Thyroid gland (tissue), 4 donors: ENCODE measurements around the gene NCOA3. TPM values are rescaled to one million over a fixed set of nuclear protein-coding genes. Genes with fewer than 3 reads are reported as not detected.

Experiments used
- DNase-seq, 2 donors: peaks; one replicate each; pipeline ENCODE4 v3.0.0-alpha.2; 2019
- H3K27ac ChIP-seq, 3 donors: fragments of 200-600 bp; sonication (generic); 1 replicate in 2 of 3; 2 replicates in 1 of 3; pipeline ENCODE4 v1.5.1; 2016 to 2019; ENCODE audit warnings: mild to moderate bottlenecking in 1 of 3, moderate library complexity in 1 of 3
- H3K27me3 ChIP-seq: fragments of 200-600 bp; sonication (generic); one replicate; pipeline ENCODE4 v1.5.1; 2019
- H3K36me3 ChIP-seq, 2 donors: fragments of 200-600 bp; sonication (generic); one replicate each; pipeline ENCODE4 v1.5.1; 2016 to 2019
- H3K4me1 ChIP-seq, 2 donors: fragments of 200-600 bp; sonication (generic); one replicate each; pipeline ENCODE4 v1.5.1; 2017 to 2019
- H3K4me3 ChIP-seq, 3 donors: fragments of 200-600 bp; sonication (generic); replicated peaks in 1 of 3; 1 replicate in 2 of 3; 2 replicates in 1 of 3; pipeline ENCODE4 v1.5.1; 2016; ENCODE audit warnings: mild to moderate bottlenecking in 1 of 3
- H3K9me3 ChIP-seq: fragments of 200-600 bp; sonication (generic); one replicate; pipeline ENCODE4 v1.5.1; 2017
- CTCF ChIP-seq, 6 experiments: fragments of 200-600 bp in 3 of 6; fragments of 450-650 bp in 3 of 6; sonication (generic) in 3 of 6; IDR thresholded peaks; one replicate each; pipeline ENCODE4 v1.5.1; 2016 to 2019; ENCODE audit warnings: antibody characterized with exemption in 6 of 6, mild to moderate bottlenecking in 2 of 6, inconsistent platforms in 1 of 6, moderate library complexity in 1 of 6
- POLR2A ChIP-seq, 2 donors: fragments of 450-650 bp; IDR thresholded peaks; one replicate each; pipeline ENCODE4 v1.6.1; 2017; ENCODE audit warnings: antibody characterized with exemption in 2 of 2, mild to moderate bottlenecking in 2 of 2, moderate library complexity in 1 of 2
- WGBS, 2 donors: methylation state at CpG; one replicate each; pipeline ENCODE4 v1.1.5; 2017; 5-methylcytosine and 5-hydroxymethylcytosine counted together
- intact Hi-C: fragments of 100-400 bp; cut with DNase I; formaldehyde crosslinking; loops from one replicate; pipeline ENCODE4 v1.15.1; 2023
- total RNA-seq, 4 donors: library from RNA; depleted of rRNA; stranded (reverse); fragments of >200 nt; gene quantifications; one replicate each; pipeline ENCODE4 v1.2.3, GENCODE V29; 2016

Gene NCOA3
- total RNA-seq, 4 donors from 2014 or later = 28.7 to 45.2 (median 36.8) TPM

DNA sequence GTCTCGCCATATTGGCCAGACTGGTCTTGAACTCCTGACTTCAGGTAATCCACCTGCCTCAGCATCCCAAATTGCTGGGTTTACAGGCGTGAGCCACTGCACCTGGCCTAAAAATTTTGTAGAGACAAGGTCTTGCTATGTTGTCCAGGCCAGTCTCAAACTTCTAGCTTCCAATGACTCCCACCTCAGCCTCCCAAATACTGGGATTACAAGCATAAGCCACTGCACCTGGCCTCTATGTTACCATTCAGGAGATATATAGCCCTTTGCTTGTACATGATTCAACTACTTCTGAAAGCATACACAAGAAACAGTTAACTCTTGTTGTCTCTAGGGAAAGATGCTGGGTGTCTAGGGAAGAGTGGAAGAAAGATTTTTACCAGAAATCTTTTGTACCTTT is 19.0 kb upstream of the NCOA3 start:
- no peak for TF ChIP-seq CTCF (IDR thresholded peaks at IDR 0.05)
- TF ChIP-seq POLR2A (IDR thresholded peaks at IDR 0.05) = no peak
- H3K9me3 ChIP-seq = no peaks in the 10 kb centered on the region
- H3K36me3 ChIP-seq = no peaks in the 10 kb centered on the region
- H3K4me1 ChIP-seq = no peaks in the 10 kb centered on the region
- intact Hi-C loops = no loop called here
- H3K27me3 ChIP-seq = no peaks in the 10 kb centered on the region
- no peak for DNase-seq
- H3K27ac ChIP-seq = no peak overlapping the region
- no peak overlapping the region for H3K4me3 ChIP-seq
- WGBS, 2 donors = 100% methylated on average over 2 of the region's 2 CpGs

GRCh38 chr20:47484303-47484702 is 17.4 kb upstream of the NCOA3 start:
- intact Hi-C loops = no loop called here
- TF ChIP-seq CTCF (IDR thresholded peaks at IDR 0.05) (no peak), POLR2A (IDR thresholded peaks at IDR 0.05) (no peak)
- Histone ChIP-seq H3K4me3 (no peak overlapping the region), H3K36me3 (no peaks in the 10 kb centered on the region), H3K4me1 (no peaks in the 10 kb centered on the region), H3K27me3 (no peaks in the 10 kb centered on the region), H3K27ac (no peak overlapping the region), H3K9me3 (no peaks in the 10 kb centered on the region)
- WGBS, 2 donors = 75 to 79% methylated on average over 5 of the region's 5 CpGs
- no peak for DNase-seq

DNA sequence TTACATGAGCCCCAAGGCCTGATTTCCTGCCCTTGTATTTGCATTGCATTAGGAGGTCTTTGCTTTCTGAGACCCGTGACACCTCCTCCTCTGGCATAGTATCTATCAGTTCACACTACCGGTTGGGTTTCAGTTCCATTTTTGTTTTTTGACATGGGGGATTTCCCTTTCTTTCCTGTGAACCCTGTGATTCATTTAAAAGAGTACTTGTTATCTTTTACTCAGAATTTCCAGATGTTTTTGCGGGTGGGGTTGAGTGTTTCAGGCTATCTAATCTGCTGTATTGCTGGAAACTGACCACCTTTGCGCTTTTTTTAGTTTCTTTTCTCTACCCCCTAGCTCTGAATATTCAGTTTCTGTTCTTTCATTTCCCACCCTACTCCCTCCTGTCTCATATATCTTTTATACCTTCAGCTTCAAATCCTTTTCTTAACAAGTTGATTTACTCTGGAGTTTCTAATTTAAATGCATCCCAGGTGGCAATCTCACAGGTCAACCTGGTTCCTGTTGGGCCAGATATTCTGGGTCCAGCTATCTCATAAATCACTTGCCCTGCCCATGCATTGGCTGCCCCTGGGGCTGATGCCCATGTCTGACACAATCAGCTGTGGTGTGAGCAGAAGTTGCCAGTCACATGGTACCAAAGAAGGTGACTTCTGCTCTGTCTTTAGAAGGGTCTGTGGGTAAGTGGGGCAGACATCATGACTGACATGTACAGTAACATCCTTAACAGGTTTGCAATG is 14.3 kb upstream of the NCOA3 start:
- 56 to 66% methylated on average over 4 of the region's 4 CpGs for WGBS, 2 donors
- Histone ChIP-seq H3K27ac (peak overlapping the region in 1 of 3 donors; percentile 12), H3K36me3 (no peaks in the 10 kb centered on the region), H3K9me3 (no peaks in the 10 kb centered on the region), H3K27me3 (no peaks in the 10 kb centered on the region), H3K4me1 (peaks cover 0 to 1% of the 10 kb centered on the region in 2 donors), H3K4me3 (no peak overlapping the region)
- intact Hi-C loops = no loop called here
- TF ChIP-seq CTCF (IDR thresholded peaks at IDR 0.05) = no peak
- TF ChIP-seq POLR2A (IDR thresholded peaks at IDR 0.05) = no peak
- no peak for DNase-seq

DNA sequence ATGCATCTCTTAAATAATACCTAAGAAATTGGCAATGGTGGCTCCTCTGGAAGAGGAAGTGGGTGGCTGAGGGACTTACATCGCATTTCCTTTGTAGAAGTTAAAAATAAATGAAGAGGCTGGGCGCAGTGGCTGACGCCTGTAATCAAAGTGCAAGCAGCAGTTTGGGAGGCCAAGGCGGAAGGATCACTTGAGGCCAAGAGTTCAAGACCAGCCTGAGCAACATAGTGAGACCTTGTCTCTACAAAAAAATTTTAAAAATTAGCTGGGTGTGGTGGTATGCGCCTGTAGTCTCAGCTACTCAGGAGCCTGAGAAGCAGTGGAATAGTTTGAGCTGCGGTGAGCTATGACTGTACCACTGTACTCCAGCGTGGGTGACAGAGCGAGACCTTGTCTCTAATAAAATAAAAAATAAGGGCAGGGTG is 12.2 kb upstream of the NCOA3 start:
- TF ChIP-seq CTCF (IDR thresholded peaks at IDR 0.05) = no peak
- TF ChIP-seq POLR2A (IDR thresholded peaks at IDR 0.05) = no peak
- WGBS, 2 donors = 81 to 86% methylated on average over 8 of the region's 8 CpGs
- intact Hi-C loops = no loop called here

DNA sequence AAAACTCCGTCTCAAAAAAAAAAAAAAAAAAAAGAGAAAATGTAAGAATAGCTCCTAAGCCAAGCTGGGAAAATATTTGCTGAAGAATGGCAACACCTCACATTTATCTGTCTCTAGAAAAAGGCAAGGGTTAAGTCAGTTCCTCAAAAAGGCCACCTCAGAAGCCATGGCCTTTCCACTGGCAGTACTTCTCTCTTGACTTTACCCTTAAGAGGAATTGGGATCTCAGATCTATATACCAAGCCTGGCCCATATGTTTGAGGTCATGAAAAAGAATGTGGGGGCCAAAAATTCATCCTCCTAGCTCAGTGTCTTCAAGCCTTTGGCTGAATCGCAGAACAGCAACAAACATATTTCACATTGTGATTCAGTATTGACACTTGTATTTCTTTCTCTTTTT is 10.9 kb upstream of the NCOA3 start:
- peaks cover 18 to 20% of the 10 kb centered on the region in 2 donors for H3K4me1 ChIP-seq
- no peak for TF ChIP-seq CTCF (IDR thresholded peaks at IDR 0.05)
- TF ChIP-seq POLR2A (IDR thresholded peaks at IDR 0.05) = no peak

More for the DNA sequence above, 12.2 kb upstream of the NCOA3 start:
- Histone ChIP-seq H3K4me1 (peaks cover 18 to 20% of the 10 kb centered on the region in 2 donors), H3K9me3 (no peaks in the 10 kb centered on the region), H3K4me3 (no peak overlapping the region), H3K27ac (no peak overlapping the region), H3K27me3 (no peaks in the 10 kb centered on the region), H3K36me3 (no peaks in the 10 kb centered on the region)
- DNase-seq = no peak

More for the DNA sequence above, 10.9 kb upstream of the NCOA3 start:
- DNase-seq = no peak
- 93% methylated on average over 2 of the region's 2 CpGs for WGBS, 2 donors
- H3K27me3 ChIP-seq = no peaks in the 10 kb centered on the region
- intact Hi-C loops = no loop called here
- H3K27ac ChIP-seq = no peak overlapping the region
- H3K4me3 ChIP-seq = no peak overlapping the region
- H3K36me3 ChIP-seq = no peaks in the 10 kb centered on the region
- no peaks in the 10 kb centered on the region for H3K9me3 ChIP-seq
